A549 (cell line): ENCODE measurements around the gene ADAMTSL3.

ENCODE experiments used
- CEBPB ChIP-seq, 2 experiments: fragments of >200 bp in 1 of 2; sonication (Bioruptor Twin) in 1 of 2; formaldehyde crosslinking in 1 of 2; IDR thresholded peaks; 2 replicates each; pipeline ENCODE4 v1.6.1; 2012 to 2016
- CHD2 ChIP-seq: fragments of 150-350 bp; IDR thresholded peaks from 2 replicates; pipeline ENCODE4 v1.6.1; 2014; ENCODE audit warnings: low read length; ENCODE audit not compliant: partially characterized antibody
- EP300 ChIP-seq, 2 experiments: fragments of >200 bp; sonication (Bioruptor Twin); formaldehyde crosslinking; IDR thresholded peaks; 2 replicates in 1 of 2; 3 replicates in 1 of 2; pipeline ENCODE4 v1.6.1; 2016 to 2017
- RAD21 ChIP-seq, 2 experiments: fragments of >200 bp in 1 of 2; sonication (Bioruptor Twin) in 1 of 2; formaldehyde crosslinking in 1 of 2; IDR thresholded peaks in 1 of 2; conservative IDR thresholded peaks in 1 of 2; 2 replicates in 1 of 2; 3 replicates in 1 of 2; pipeline ENCODE4 v1.6.1; 2012 to 2018; ENCODE audit warnings: inconsistent platforms in 1 of 2
- RCOR1 ChIP-seq: fragments of 150-350 bp; IDR thresholded peaks from 2 replicates; pipeline ENCODE4 v1.6.1; 2014; ENCODE audit warnings: antibody characterized with exemption, low read length, low read depth
- RNF2 ChIP-seq: fragments of 200-600 bp; sonication (generic); IDR thresholded peaks from 2 replicates; pipeline ENCODE4 v1.6.1; 2016; ENCODE audit warnings: low read depth, mild to moderate bottlenecking, antibody characterized with exemption, moderate library complexity, borderline replicate concordance
- ZC3H11A ChIP-seq: fragments of 450-650 bp; IDR thresholded peaks from 2 replicates; pipeline ENCODE4 v1.6.1; 2014; ENCODE audit warnings: antibody characterized with exemption, mild to moderate bottlenecking
- TF ChIP-seq, protein P1 (sequence below): fragments of >200 bp; sonication (Bioruptor Twin); formaldehyde crosslinking; IDR thresholded peaks from 3 replicates; pipeline ENCODE4 v1.5.1; 2016

- TF ChIP-seq CHD2 = no peak
- TF ChIP-seq RAD21 (conservative IDR thresholded peaks at IDR 0.05 in 1 of 2, IDR thresholded peaks at IDR 0.05 in 1 of 2) = no peak
- TF ChIP-seq, protein P1, sequence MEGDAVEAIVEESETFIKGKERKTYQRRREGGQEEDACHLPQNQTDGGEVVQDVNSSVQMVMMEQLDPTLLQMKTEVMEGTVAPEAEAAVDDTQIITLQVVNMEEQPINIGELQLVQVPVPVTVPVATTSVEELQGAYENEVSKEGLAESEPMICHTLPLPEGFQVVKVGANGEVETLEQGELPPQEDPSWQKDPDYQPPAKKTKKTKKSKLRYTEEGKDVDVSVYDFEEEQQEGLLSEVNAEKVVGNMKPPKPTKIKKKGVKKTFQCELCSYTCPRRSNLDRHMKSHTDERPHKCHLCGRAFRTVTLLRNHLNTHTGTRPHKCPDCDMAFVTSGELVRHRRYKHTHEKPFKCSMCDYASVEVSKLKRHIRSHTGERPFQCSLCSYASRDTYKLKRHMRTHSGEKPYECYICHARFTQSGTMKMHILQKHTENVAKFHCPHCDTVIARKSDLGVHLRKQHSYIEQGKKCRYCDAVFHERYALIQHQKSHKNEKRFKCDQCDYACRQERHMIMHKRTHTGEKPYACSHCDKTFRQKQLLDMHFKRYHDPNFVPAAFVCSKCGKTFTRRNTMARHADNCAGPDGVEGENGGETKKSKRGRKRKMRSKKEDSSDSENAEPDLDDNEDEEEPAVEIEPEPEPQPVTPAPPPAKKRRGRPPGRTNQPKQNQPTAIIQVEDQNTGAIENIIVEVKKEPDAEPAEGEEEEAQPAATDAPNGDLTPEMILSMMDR = no peak
- no peak for TF ChIP-seq RCOR1
- no peak for TF ChIP-seq EP300 (IDR thresholded peaks at IDR 0.05)
- no peak for TF ChIP-seq RNF2
- TF ChIP-seq ZC3H11A = no peak
- no peak for TF ChIP-seq CEBPB (IDR thresholded peaks at IDR 0.05)
Observed at GRCh38 chr15:83866692-83867091, 212.8 kb downstream of the ADAMTSL3 start.
